K562 (cell line): ENCODE measurements around the gene CCT5. TPM values are rescaled to one million over a fixed set of nuclear protein-coding genes. Genes with fewer than 3 reads are reported as not detected.

Experiments
- BCL6 ChIP-seq: fragments of 250-450 bp; sonication (Bioruptor Pico); IDR thresholded peaks from 2 replicates; pipeline ENCODE4 v1.4.0; 2020
- HBP1 ChIP-seq: fragments of 450-650 bp; formaldehyde crosslinking; IDR thresholded peaks from 2 replicates; pipeline ENCODE4 v1.4.0; 2022; ENCODE audit warnings: missing genetic modification characterization
- HNRNPK ChIP-seq: fragments of 200-400 bp; formaldehyde crosslinking; IDR thresholded peaks from one replicate; pipeline ENCODE4 v1.6.1; 2018; ENCODE audit warnings: mild to moderate bottlenecking, low read depth, low read length; ENCODE audit not compliant: poor library complexity, severe bottlenecking
- IFI16 ChIP-seq: fragments of 250-450 bp; sonication (Bioruptor Pico); IDR thresholded peaks from 2 replicates; pipeline ENCODE4 v2.1.2; 2022; ENCODE audit warnings: mild to moderate bottlenecking, inconsistent platforms
- KDM4B ChIP-seq, 2 experiments: fragments of 450-650 bp in 1 of 2; sonication (generic) in 1 of 2; IDR thresholded peaks; 2 replicates each; pipeline ENCODE4 v1.6.1; 2016 to 2017; ENCODE audit warnings: borderline replicate concordance in 2 of 2, antibody characterized with exemption in 1 of 2, low read depth in 1 of 2, mild to moderate bottlenecking in 1 of 2
- MECOM ChIP-seq: fragments of 250-450 bp; sonication (Bioruptor Pico); IDR thresholded peaks from 2 replicates; pipeline ENCODE4 v1.8.0; 2022; ENCODE audit warnings: inconsistent platforms
- NR3C1 ChIP-seq: sonication (generic); formaldehyde crosslinking; IDR thresholded peaks from 2 replicates; pipeline ENCODE4 v1.8.1; 2022; ENCODE audit warnings: missing genetic modification reagents
- RAD21 ChIP-seq, 2 experiments: fragments of 250-450 bp in 1 of 2; fragments of 450-650 bp in 1 of 2; sonication (Bioruptor Pico) in 1 of 2; formaldehyde crosslinking in 1 of 2; IDR thresholded peaks in 1 of 2; conservative IDR thresholded peaks in 1 of 2; 2 replicates each; pipeline versions ENCODE4 v1.4.0 to v1.8.0; 2020 to 2022; ENCODE audit warnings: mild to moderate bottlenecking in 2 of 2, moderate library complexity in 1 of 2
- SMARCB1 ChIP-seq: IDR thresholded peaks from 2 replicates; pipeline ENCODE4 v1.6.1; 2011; ENCODE audit warnings: improper control_type of control experiment, low read depth; ENCODE audit not compliant: insufficient read length
- SRSF1 ChIP-seq: fragments of 200-400 bp; formaldehyde crosslinking; IDR thresholded peaks from 2 replicates; pipeline ENCODE4 v1.6.1; 2017; ENCODE audit warnings: mild to moderate bottlenecking, low read depth, low read length, moderate library complexity
- SRSF3 ChIP-seq: fragments of 200-400 bp; formaldehyde crosslinking; IDR thresholded peaks from 2 replicates; pipeline ENCODE4 v1.6.1; 2016; ENCODE audit warnings: mild to moderate bottlenecking, low read length, moderate library complexity; ENCODE audit not compliant: insufficient read depth
- ZNF778 ChIP-seq: fragments of 450-650 bp; formaldehyde crosslinking; IDR thresholded peaks from 2 replicates; pipeline ENCODE4 v1.4.0; 2020; ENCODE audit warnings: mild to moderate bottlenecking, moderate library complexity
- ZSCAN32 ChIP-seq: fragments of 450-650 bp; formaldehyde crosslinking; IDR thresholded peaks from 2 replicates; pipeline ENCODE4 v1.4.0; 2020; ENCODE audit warnings: mild to moderate bottlenecking, moderate library complexity
- polyA plus RNA-seq, 8 experiments: library from polyadenylated mRNA; depleted of rRNA in 4 of 8; stranded (reverse) in 5 of 8; unstranded in 3 of 8; fragments of >200 nt; fragmentation: Nextera tagmentation in 2 of 8; fragmentation: Illumina TruSeq in 1 of 8; extraction: Ambion mirVana in 2 of 8; extraction: Trizol in 1 of 8; gene quantifications; 2 replicates each; pipeline versions ENCODE4 v1.2.1 to v1.2.3, GENCODE V29; 2011 to 2014; ENCODE audit warnings: inconsistent platforms in 1 of 8, missing spikeins in 1 of 8
- total RNA-seq, 7 experiments: library from RNA; depleted of rRNA in 6 of 7; stranded (reverse); fragments of >200 nt in 6 of 7; fragmentation: Illumina TruSeq in 2 of 7; extraction: Trizol in 2 of 7; gene quantifications; 2 replicates each; pipeline versions ENCODE4 v1.2.1 to v1.2.3, GENCODE V29; 2011 to 2021; ENCODE audit warnings: low replicate concordance in 1 of 7
- TF ChIP-seq, protein P1 (sequence below): fragments of 250-450 bp; sonication (Bioruptor Pico); IDR thresholded peaks from 2 replicates; pipeline ENCODE4 v1.4.0; 2020; ENCODE audit warnings: mild to moderate bottlenecking, moderate library complexity
- TF ChIP-seq, protein P2 (sequence below): sonication (generic); formaldehyde crosslinking; IDR thresholded peaks from 2 replicates; pipeline ENCODE4 v1.8.1; 2023; ENCODE audit warnings: mild to moderate bottlenecking, missing genetic modification reagents
- TF ChIP-seq, protein P3 (sequence below): sonication (generic); formaldehyde crosslinking; IDR thresholded peaks from 2 replicates; pipeline ENCODE4 v1.8.0; 2022; ENCODE audit warnings: mild to moderate bottlenecking, missing genetic modification reagents
- TF ChIP-seq, protein P4 (sequence below): fragments of 250-450 bp; sonication (Bioruptor Pico); IDR thresholded peaks from 2 replicates; pipeline ENCODE4 v1.8.0; 2021; ENCODE audit warnings: mild to moderate bottlenecking, moderate library complexity

Gene CCT5
- total and polyA plus RNA-seq, 9 of the 15 experiments (the other 6 are each of a cell fraction or from before 2014, with no cell fraction given) = 782 to 1,606 (median 1,153) TPM

GRCh38 chr5:10303699-10304170 lies 53.7 kb downstream of the CCT5 start (continued):
- TF ChIP-seq NR3C1 (CRISPR knock-in tag) (no peak), KDM4B (IDR thresholded peaks at IDR 0.05; ENCODE audit: borderline replicate concordance in 2 of 2, low read depth in 1 of 2) (no peak), ZNF778 (CRISPR knock-in tag) (no peak), ZSCAN32 (CRISPR knock-in tag) (peak; percentile 77), SMARCB1 (no peak), SRSF3 (no peak), HNRNPK (no peak), HBP1 (CRISPR knock-in tag) (peak; percentile 75; the same call in 1 of the 2 replicates), IFI16 (peak; percentile 90), BCL6 (CRISPR knock-in tag) (peak; percentile 79; the same call in 1 of the 2 replicates), MECOM (CRISPR knock-in tag) (peak; percentile 64; the same call in 1 of the 2 replicates), SRSF1 (no peak), RAD21 (CRISPR knock-in tag; conservative IDR thresholded peaks at IDR 0.05 in 1 of 2, IDR thresholded peaks at IDR 0.05 in 1 of 2) (0 out of 4 replicates have a peak, but pooled peaks of 1 of the 2 experiments have one; percentile 1)
- TF ChIP-seq, protein P1, sequence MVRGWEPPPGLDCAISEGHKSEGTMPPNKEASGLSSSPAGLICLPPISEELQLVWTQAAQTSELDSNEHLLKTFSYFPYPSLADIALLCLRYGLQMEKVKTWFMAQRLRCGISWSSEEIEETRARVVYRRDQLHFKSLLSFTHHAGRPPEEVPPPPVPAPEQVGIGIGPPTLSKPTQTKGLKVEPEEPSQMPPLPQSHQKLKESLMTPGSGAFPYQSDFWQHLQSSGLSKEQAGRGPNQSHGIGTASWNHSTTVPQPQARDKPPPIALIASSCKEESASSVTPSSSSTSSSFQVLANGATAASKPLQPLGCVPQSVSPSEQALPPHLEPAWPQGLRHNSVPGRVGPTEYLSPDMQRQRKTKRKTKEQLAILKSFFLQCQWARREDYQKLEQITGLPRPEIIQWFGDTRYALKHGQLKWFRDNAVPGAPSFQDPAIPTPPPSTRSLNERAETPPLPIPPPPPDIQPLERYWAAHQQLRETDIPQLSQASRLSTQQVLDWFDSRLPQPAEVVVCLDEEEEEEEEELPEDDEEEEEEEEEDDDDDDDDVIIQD (CRISPR knock-in tag) = 0 out of 2 replicates have a peak, but pooled peaks have one; percentile 66
- TF ChIP-seq, protein P2, sequence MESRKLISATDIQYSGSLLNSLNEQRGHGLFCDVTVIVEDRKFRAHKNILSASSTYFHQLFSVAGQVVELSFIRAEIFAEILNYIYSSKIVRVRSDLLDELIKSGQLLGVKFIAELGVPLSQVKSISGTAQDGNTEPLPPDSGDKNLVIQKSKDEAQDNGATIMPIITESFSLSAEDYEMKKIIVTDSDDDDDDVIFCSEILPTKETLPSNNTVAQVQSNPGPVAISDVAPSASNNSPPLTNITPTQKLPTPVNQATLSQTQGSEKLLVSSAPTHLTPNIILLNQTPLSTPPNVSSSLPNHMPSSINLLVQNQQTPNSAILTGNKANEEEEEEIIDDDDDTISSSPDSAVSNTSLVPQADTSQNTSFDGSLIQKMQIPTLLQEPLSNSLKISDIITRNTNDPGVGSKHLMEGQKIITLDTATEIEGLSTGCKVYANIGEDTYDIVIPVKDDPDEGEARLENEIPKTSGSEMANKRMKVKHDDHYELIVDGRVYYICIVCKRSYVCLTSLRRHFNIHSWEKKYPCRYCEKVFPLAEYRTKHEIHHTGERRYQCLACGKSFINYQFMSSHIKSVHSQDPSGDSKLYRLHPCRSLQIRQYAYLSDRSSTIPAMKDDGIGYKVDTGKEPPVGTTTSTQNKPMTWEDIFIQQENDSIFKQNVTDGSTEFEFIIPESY = no peak
- TF ChIP-seq, protein P3, sequence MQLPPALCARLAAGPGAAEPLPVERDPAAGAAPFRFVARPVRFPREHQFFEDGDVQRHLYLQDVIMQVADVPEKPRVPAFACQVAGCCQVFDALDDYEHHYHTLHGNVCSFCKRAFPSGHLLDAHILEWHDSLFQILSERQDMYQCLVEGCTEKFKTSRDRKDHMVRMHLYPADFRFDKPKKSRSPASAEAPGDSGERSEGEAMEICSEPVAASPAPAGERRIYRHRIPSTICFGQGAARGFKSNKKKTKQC = no peak
- TF ChIP-seq, protein P4, sequence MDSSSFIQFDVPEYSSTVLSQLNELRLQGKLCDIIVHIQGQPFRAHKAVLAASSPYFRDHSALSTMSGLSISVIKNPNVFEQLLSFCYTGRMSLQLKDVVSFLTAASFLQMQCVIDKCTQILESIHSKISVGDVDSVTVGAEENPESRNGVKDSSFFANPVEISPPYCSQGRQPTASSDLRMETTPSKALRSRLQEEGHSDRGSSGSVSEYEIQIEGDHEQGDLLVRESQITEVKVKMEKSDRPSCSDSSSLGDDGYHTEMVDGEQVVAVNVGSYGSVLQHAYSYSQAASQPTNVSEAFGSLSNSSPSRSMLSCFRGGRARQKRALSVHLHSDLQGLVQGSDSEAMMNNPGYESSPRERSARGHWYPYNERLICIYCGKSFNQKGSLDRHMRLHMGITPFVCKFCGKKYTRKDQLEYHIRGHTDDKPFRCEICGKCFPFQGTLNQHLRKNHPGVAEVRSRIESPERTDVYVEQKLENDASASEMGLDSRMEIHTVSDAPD (CRISPR knock-in tag) = peak; percentile 49; the same call in 1 of the 2 replicates
